ENCODE results near the gene B9D2.
"Not testable (repeated sequence)": the region's sequence is repeated elsewhere in the genome, so short reads cannot be mapped to it uniquely, and the experiment has no call there.

Gene B9D2

DNA sequence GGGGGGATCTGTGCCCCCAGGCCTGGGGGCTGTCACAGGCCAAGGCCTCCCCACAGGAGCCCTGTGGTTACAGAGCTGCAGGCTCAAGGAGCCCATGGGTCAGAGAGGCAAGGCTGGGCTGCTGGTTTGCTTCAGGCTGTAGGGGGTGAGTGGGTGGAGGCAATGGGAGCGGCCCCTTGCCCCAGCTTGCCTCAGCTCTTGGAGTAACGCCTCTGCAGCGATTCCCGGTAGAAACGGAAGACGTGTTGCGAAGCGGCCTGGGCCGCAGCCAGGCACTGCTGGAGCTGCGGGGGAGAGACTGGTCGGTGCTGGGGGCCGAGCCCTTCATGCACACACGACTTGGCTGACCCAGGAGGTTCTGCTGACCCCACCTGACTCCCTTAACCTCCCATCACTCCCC, 22.5 kb upstream of the B9D2 start:
- no peak for DNase-seq

DNA sequence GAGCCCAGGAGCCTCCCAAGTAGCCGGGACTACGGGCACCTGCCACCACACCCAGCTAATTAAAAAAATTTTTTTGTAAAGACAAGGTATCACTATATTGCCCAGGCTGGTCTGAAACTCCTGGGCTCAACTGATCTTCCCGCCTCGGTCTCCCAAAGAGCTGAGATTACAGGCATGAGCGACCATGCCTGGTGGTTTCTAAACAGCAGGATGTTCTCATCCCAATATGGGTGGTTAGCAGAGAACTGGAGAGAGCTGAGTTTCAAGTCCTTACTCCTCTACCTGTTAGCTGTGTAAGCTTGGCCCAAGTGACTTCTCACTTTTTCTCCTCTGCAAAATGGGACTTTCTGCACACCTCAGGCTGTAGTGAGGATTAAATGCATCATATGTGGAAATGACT, 20.4 kb upstream of the B9D2 start:
- DNase-seq: no peak

DNA sequence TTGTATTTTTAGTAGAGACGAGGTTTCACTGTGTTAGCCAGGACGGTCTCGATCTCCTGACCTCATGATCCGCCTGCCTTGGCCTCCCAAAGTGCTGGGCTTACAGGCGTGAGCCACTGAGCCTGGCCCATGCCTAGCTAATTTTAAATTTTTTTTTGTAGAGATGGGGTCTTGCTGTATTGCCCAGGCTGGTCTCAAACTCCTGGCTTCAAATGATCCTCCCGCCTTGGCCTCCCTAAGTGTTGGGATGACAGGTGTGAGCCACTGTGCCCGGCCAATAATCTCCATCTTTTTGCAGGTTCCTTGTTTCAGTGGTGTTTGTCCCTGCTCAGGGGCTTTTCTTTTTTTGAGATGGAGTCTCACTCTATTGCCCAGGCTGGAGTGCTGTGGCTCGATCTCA, 17.6 kb upstream of the B9D2 start:
- not testable (repeated sequence) for DNase-seq

DNA sequence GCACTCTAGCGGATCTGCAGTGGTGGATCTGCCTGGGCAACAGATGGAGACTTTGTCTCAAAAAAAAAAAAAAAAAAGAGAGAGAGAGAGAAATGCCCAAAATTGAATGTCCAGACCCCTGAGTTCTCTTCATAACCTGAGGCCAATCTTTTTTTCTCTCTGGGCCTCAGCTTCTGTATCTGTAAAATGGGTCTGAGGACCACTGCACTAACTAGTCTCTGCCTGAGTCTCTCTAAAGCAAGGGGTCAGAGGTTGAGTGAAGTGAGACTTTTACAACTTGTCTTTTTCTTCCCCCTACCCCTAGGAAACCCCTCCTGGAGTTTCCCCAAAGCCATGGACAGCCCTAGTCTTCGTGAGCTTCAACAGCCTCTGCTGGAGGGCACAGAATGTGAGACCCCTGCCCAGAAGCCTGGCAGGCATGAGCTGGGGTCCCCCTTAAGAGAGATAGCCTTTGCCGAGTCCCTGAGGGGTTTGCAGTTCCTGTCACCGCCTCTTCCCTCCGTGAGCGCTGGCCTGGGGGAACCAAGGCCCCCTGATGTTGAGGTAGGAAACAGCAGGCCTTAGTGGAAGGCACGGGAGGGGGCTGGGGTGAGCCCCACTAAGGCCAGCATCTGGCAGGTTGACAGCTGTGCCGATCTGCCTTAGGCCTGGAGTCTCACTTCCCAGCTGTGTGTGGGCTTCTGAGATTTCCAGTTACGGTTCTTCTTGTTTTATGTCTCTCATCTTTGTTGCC, 14.2 kb upstream of the B9D2 start:
- no peak for DNase-seq

DNA sequence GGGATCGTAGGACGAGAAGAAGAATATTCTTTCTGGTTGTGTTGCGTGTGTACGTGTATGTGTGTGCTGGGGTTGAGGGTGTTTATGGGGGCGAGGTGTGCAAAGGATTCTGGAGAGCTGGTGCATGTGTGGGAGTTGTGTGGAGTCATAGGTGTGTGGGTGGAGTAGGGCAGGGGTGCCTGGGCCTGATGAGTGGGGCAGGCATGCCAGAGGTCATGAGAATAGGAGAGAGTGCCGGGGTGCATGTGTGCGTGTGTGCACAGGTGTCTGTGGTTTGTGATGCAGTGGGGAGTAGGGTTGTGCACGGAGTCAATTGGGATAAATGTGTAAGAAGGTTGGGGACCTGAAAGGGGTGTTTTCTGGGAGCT, 13.0 kb upstream of the B9D2 start:
- peak; percentile 49 to 54 for DNase-seq

DNA sequence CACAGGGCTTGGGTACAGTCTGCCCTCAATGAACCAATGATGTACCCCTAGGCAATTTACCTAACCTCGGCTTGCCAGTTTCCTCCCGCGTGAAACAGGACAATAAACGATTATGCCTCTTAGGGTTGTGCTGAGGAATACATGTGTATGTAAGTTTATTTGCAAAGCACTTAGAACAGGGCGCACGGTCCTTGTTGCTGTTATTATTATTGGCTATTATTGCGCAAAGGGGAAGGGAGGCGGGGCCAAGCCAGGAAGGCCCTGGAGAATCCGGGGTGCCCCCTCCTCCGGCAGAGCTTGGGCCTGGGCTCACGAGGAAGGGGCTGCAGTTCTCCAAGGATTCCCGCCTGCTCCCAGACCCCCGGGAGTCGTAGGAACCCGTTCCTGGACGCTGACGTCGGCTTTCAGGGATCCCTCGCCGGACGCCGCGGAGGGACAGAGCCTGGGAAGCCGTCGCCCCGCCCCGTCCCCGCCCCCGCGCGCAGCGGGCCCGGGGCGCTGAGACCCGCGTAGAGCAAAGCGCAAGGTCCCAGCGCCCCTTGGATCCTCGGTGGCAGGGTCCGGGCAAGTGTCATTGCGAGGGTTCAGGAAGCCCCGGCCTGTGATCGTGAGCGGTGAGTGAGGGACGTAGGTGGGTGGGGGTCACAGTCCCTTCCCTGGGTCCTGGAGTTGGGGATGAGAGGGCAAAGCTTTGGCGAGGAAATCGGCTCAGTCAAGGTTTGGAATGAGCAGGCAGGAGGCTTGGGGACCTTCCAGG, 12.5 kb upstream of the B9D2 start, which contains the start of gene TMEM91:
Gene TMEM91, plus strand, starts transcription at position 293 of the 757 bp plus-strand sequence. CDS start 1,777 bp downstream, outside the sequence.
- DNase-seq: no peak

DNA sequence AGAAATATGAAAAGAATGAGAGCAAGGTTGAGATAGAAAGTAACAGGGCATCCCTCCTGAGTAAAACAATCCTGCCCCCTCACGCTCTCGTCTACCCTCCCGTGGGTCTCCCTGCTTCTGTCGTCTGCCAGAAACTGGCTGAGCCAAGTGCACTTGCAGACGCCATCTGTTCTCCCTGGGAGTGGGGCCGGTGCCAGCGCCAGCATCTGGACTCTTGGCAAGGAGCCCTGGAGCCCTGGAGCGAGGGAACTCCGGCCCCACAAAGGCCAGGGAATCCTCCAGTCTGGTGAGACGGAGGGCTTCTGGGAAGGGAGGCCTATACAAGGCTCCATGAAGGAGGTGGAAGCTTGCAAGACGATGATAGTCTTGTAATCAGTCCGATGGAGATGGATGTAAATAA, 10.0 kb upstream of the B9D2 start:
- no peak for DNase-seq

DNA sequence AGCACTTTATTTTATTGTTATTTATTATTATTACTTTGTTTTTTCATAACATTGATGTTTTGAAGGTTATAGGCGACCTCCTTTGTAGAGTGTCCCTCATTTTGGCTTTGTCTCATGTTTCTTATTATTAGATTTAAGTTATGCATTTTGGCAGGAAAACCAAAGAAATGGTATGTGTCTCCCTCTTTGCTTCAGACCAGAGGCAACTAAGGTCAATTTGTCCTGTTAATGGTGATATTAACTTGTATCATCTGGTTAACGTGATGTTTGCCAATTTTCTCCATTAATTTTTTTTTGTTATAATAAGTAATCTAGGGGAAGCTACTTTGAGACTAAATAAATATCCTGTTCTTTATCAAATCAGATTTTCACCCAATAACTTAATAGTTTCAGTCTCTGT, 8.6 kb upstream of the B9D2 start:
- DNase-seq: no peak

DNA sequence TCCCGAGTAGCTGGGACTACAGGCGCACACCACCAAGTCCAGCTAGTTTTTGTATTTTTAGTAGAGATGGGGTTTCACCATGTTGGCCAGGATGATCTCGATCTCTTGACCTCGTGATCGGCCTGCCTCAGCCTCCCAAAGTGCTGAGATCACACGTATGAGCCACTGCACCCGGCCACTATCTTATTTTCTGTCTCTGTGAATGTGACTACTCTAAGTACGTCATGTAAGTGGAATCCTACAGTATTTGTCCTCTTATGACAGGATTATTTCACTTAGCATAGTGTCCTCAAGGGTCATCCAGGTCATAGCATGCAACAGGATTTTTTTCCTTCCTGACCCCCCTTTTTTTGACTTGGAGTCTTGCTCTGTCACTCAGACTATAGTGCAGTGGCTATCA, 7.6 kb upstream of the B9D2 start:
- DNase-seq: no peak

DNA sequence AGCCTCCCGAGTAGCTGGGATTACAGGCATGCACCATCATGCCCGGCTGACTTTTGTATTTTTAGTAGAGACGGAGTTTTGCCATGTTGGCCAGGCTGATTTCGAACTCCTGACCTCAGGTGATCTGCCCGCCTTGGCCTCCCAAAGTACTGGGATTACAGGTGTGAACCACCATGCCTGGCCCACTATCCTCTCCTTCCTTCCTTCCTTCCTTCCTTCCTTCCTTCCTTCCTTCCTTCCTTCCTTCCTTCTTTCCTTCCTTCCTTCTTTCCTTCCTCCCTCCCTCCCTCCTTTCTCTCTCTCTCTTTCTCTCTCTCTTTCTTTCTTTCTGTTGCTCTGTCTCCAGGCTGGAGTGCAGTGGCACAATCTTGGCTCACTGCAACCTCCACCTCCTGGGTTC, 7.2 kb upstream of the B9D2 start:
- DNase-seq: not testable (repeated sequence)

DNA sequence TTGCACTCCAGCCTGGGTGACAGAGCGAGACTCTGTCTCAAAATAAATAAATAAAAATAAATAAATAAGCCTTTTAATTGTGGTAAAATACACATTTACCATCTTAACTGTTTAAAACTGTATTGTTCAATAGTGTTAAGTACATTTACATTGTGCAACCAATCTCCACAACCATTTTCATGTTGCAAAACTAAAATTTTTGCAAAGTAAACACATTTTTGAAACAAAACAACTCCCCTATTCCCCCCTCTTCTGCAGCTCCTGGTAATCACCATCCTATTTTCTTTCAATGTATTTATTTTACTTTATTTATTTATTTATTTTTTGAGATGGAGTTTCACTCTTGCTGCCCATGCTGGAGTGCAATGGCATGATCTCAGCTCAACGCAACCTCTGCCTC, 5.8 kb upstream of the B9D2 start:
- no peak for DNase-seq

DNA sequence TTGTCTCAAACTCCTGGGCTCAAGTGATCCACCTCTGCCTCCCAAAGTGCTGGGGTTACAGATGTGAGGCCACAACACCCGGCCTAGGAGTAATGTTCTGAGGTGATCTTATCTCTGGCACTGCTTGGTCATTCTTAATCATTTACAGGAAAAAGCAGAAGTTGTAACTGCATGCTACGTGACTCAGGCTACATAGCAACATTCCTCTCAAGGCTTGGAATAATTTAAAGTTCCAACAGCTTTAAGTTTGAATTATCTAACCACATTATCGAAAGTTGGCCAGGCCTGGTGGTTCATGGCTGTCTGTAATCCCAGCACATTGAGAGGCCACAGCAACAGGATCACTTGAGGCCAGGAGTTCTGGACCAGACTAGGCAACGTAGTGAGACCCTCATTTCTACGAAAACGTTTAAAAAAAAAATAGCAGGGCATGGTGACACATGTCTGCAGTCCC, 3.9 kb upstream of the B9D2 start:
- no peak for DNase-seq

DNA sequence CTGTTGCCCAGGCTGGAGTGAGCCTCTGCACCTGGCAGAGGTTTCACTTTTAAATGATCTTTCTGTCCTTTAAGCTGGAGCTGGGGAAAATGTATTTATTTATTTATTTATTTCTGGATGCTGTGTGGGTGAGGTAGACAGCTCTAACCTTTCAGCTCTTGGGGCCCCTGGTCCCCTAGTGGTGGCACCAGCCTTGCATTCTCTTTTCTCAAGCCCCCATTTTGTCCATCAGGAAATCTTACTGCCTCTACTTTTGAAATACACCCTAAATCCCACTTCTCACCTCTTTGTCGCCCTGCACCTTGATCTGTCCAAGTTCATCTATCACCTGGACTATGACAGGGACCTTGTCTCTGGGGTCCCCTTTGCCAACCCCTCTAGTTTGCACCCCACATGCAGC, 2.1 kb upstream of the B9D2 start:
- DNase-seq: no peak

DNA sequence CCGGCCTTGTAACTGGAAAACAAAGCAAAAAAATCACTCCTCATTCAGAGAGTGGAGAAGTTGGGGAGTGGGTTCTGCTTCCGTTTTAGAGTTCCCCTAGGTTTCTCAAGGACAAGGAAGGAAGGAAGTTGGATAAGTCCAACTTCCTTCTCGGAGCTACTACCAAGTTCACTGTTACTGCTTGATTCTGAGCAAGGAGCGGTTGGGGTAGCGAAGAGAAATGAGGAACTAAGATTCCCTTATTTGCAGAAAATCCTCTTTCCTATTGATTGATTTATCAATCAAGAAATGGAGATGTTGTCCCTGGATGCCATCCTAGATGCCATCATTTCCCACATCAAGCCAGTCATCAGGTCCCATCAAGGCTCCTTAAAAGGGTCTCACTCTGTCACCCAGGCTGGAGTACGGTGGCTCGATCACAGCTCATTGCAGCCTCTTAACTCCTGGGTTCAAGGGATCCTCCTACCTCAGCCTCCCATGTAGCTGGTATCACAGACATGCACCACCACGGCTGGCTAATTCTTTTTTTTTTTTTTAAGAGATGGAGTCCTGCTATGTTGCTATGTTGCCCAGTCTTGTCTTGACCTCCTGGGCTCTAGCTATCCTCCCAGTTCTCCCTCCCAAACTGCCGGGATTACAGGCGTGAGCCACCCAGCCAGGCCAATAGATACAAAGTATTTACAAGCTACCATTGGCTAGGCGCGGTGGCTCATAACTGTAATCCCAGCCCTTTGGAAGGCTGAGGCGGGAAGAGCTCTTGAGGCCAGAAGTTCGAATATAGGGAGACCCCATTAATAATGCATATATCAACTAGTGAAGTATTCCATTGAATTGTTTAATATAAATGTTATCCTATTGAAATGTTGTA, 809 bp upstream of the B9D2 start:
- no peak for DNase-seq

DNA sequence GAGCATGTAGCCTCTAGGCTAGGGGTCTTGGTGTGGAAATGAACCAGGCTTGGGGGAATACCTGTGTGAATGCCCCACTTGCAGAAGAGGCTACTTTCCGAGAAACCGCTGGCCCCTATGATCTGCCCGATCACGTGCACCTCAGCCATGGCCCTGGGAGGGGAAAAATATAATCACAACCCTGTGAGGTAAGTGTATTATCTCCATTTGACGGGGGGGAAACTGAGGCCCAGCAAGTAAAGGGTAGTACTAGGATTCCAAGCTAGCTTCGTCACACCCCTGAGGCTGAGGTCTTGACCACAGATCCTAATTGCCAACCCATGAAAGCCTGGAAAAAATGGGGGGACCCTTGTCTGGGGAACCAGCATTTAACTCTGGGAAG, 587 bp downstream of the B9D2 start:
- no peak for DNase-seq

DNA sequence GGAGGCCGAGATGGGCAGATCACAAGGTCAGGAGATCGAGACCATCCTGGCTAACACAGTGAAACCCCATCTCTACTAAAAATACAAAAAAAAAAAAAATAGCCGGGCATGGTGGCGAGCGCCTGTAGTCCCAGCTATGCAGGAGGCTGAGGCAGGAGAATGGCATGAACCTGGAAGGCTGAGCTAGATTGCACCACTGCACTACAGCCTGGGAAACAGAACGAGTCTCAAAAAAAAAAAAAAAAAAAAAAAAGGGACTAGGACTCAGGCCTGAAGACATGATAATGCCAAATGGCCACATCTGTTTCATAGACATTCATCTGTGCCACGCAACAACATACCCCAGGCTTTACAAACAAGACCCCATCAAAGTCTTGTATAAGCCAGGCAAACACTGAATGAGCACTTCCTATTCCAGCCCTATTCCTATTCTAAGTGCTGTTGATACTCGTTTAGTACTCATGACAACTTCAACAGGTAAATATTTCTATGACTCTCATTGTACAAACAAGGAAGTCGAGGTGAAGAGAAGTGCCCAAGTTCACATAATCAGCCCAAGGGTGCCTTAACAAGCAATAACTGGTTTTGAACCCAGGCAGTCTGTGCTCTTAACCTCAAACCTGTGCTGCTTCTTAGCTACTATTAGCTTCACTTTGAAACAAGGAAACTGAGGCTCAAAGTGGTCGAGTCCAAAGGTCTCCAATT, 1.7 kb downstream of the B9D2 start:
- no peak for DNase-seq

DNA sequence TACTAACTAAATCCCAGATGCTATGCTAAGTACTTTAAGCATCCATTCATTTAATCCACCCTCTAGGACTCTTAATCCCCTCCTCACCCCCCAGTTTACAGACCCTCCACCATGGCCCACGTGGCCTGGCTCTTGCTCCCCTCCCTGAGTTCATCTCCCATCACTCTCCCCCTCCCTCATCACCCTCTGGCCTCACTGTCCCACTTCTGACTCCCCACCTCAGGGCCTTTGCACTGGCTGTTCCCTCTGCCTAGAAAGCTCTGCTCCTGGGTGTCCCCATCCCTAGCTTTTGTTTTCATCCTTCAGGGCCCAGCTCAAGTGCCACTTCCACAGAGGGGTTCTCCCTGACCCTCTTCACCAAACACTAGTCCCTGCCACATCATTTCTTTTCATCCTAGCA, 4.2 kb downstream of the B9D2 start:
- DNase-seq: no peak

DNA sequence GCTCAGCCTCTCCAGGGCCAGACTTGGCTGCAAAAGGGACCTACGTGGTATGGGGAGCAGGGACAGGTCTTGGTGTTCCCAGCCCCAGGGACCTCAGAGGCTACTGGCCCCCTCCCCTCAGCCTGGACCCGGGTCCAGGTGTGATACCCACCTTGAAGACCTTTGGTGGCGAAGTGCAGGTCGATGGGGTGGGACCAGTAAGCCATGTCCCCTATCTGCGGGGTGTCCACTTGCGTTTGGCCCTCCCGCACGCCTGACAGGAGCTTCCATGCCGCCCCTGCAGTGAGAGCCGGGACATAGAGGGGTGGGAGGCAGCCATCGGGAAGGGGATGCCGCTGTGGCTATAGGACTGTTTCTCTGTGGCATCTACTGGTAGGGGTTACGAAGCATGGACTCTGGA, 6.2 kb downstream of the B9D2 start:
- DNase-seq: no peak

DNA sequence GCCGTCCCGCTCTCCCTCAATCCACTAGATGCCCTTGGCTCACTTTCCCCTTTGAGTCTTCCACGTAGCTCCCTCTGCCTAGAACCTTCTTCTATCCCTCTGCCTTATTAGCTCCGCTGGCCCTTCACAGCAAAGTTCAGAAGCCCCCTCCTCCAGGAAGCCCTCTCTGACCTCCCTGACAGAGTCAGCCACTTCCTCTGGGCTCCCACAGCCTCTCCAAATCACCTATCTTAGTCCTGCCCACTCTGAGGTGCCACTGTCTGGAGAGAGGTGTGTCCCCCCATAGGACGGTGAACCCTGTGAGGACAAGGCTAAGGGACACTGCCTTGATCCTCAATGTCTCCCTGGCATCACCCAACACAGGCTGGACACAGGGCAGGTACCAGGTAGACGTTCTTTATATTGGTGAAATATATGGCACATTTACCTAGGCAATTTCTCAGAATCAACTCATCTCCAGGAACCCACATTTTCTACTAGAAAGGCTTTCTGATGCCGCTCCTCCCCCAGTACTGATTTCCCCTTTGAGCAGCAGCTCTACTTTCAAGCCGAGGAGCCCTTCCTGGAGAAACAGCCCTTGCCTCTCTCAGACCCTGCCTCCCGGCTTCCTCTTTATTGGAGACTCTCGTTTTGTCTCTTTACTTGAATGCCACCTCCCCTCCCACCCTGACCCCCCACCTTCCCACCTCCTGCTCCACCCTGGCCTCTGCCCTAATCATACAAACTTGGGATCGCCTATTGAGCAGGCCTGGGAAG, 6.8 kb downstream of the B9D2 start:
- DNase-seq: peak; percentile 44 to 45

DNA sequence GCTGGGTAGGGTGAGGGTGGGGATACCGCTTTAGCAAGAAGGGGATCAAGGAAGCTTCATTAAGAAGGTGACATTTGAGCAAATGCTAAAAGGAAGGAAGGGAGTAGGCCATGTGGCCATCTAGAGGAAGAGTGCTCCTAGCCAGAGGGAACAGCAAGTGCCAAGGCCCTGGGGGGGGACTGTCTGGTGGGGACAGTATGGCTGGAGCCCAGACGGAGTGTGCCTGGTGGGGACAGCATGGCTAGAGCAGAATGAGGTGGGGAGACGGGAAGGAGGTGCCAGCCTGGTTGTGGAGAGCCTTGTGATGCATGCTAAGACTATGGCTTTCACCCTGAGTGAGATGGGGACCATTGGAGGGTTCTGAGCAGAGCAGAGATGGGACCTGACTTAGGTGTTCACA, 8.1 kb downstream of the B9D2 start:
- DNase-seq: no peak

DNA sequence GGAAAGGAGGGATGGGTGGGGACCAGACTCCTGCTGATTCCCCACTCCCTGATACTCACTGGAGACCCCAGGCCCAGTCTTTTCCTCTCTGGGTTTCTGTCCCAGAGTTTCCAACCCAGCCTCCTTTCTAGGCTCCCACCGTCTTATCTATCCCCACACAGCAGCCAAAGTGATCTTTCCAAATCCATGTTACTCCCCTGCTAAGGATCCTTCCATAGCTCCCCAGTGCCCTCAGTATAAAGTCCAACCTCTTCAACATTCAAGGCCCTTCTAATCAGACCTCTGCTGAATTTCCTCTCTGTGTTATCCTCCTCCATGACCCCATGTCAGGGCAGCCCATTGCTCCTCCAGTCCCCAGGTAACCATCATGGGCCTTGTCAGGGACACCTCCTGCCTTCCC, 8.9 kb downstream of the B9D2 start:
- DNase-seq: no peak

DNA sequence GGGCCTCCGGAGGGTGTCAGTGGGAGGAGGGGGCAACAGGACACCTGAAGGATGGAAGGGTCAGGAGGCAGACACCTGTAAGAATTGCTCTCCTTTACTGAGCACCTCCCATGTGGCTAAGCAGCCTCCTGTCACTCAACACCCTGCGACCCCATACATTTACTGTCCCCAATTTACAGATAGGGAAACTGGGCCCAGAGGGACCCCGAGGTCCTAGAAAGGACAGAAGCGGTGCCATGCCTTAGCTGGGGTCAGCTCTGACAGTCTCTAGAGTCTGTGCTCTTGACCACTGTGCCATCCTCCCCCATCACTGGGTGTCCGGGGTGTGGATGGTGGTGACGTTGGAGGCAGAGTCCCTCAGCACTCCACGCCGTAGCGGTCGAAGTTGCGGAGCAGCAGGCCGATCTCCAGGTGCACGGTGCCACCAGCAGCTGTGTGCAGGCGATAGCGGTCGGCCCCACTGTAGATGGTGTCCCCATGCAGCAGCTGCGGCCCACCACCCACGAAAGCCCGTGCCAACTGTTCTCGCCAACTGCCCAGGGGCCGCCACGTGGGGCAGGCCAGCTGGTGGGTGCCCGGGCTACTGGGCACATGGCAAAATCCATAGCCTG, 9.5 kb downstream of the B9D2 start:
- no peak for DNase-seq

Data from activated CD4-positive, alpha-beta T cell treated with anti-CD3 and anti-CD28 coated beads, Interleukin-2, amount 50 U/mL, for 4 hours (primary cell).